Prostate gland (tissue), 2 donors: ENCODE data around the gene DAPK3. TPM values are rescaled to one million over a fixed set of nuclear protein-coding genes. Genes with fewer than 3 reads are reported as not detected.

Source experiments
- DNase-seq: peaks from one replicate; pipeline ENCODE4 v3.0.0-alpha.2; 2019; ENCODE audit warnings: low spot score
- H3K27ac ChIP-seq, 2 donors: fragments of 200-600 bp; sonication (generic); 2 replicates each; pipeline ENCODE4 v1.5.1; 2017 to 2019
- H3K27me3 ChIP-seq: fragments of 200-600 bp; sonication (generic); replicated peaks from 2 replicates; pipeline ENCODE4 v1.5.1; 2019; ENCODE audit not compliant: insufficient read depth
- H3K36me3 ChIP-seq, 2 donors: fragments of 200-600 bp; sonication (generic); 1 replicate in 1 of 2; 2 replicates in 1 of 2; pipeline versions ENCODE4 v1.5.1 to v1.8.1; 2017 to 2019
- H3K4me1 ChIP-seq: fragments of 200-600 bp; sonication (generic); replicated peaks from 2 replicates; pipeline ENCODE4 v1.5.1; 2019
- H3K4me3 ChIP-seq, 2 donors: fragments of 200-600 bp; sonication (generic); 2 replicates each; pipeline ENCODE4 v1.5.1; 2017 to 2019
- H3K9me3 ChIP-seq: fragments of 200-600 bp; sonication (generic); 2 replicates; pipeline ENCODE4 v1.5.1; 2017
- CTCF ChIP-seq, 4 experiments: fragments of 200-600 bp in 2 of 4; fragments of 450-650 bp in 2 of 4; sonication (generic) in 2 of 4; IDR thresholded peaks; 1 replicate in 3 of 4; 2 replicates in 1 of 4; pipeline ENCODE4 v1.5.1; 2016 to 2019; ENCODE audit warnings: antibody characterized with exemption in 4 of 4, mild to moderate bottlenecking in 2 of 4, moderate library complexity in 2 of 4
- POLR2A ChIP-seq: fragments of 450-650 bp; IDR thresholded peaks from one replicate; pipeline ENCODE4 v1.6.1; 2016; ENCODE audit warnings: antibody characterized with exemption, mild to moderate bottlenecking
- POLR2AphosphoS5 ChIP-seq: sonication (generic); formaldehyde crosslinking; IDR thresholded peaks from one replicate; pipeline ENCODE4 v1.6.1; 2017; ENCODE audit warnings: antibody characterized with exemption
- WGBS: methylation state at CpG from one replicate; pipeline ENCODE4 v1.1.5; 2018; 5-methylcytosine and 5-hydroxymethylcytosine counted together
- intact Hi-C: fragments of 100-400 bp; cut with DNase I; formaldehyde crosslinking; loops from one replicate; pipeline ENCODE4 v1.14.2; 2022
- total RNA-seq, 2 donors: library from RNA; depleted of rRNA; stranded (reverse); fragments of >200 nt; gene quantifications; one replicate each; pipeline ENCODE4 v1.1.0, GENCODE V29; 2016

Gene DAPK3
- total RNA-seq, 2 donors from 2014 or later: 87.1 to 107 TPM

DNA sequence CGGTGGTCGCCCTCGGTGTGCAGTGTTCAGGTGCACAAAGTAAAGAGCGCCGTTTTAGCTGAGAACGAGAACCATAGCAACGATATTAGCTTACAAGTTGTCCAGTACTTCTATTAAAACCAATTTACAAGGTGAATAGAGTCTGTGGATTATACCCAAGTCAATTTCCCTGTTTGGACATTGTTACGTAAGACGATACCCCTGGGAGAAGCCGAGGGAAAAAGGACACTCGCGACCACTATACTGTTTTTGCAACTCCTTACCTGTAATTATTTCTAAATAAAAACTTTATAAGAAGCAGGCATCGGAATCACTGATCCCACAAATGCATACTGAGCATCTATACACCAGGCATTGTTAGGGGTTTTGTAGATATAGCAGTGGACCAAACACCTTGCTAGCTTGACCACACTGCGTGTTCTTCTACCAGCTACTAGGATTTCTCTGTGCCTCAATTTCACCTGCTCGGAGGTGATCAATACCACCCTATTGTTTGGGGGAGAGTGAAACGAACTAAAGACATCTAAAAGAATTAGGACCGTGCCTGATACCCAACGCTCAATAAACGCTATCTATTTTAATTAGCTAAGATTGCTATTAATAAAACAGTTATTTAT is 14.9 kb upstream of the DAPK3 start:
- Histone ChIP-seq H3K4me1 (peaks cover 16% of the 10 kb centered on the region), H3K27ac (peak overlapping the region; percentile 97 to 98), H3K9me3 (no peaks in the 10 kb centered on the region), H3K27me3 (no peaks in the 10 kb centered on the region), H3K36me3 (peaks cover 27 to 31% of the 10 kb centered on the region in 2 donors), H3K4me3 (peak overlapping the region; percentile 91 to 96)
- WGBS: 3% methylated on average over 19 of the region's 19 CpGs
- no peak for TF ChIP-seq POLR2A
- TF ChIP-seq CTCF (IDR thresholded peaks at IDR 0.05): no peak
- TF ChIP-seq POLR2AphosphoS5: no peak
- DNase-seq: no peak
- intact Hi-C loops: loop anchor here (2.0 to 5.0 kb wide), 3 partner anchors 15 to 223 kb away; partner anchors contain the start of genes APBA3, DAPK3 and MRPL54

DNA sequence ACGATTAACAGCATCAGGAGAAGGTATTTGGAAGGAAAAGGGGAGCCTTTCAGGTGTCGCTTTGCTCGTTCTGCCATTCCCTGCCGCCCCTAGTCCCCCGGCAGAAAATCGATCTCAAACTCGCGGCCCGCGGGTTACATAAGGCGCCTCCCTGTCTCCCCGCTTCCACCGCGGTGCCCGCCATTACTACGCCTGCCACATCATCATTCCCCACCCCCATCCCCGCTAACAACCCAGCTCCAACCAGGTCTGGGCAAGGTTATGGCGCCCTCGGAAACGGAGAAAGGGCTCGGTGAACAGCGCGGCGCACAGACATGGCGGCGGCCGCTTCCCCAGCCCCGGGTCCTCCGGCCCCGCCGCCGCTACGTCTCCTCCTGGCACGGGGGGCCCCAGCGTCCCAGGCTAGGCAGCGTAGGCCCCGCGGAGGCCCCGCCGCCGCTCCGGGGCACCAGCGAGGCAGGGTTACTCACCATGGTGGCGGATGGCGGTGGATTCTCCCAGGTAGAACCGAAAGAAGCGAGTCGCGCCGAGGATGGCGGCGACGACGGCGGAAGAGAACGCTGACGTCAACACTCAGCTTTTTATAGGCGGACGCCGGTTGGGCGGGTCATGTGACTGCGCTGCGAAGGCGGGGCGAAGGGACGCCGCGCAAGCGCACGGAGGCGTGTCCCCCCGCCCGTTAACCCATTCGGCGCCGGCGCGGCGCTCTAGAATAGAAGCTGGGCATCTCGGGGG is 14.2 kb upstream of the DAPK3 start, which contains the start of gene EEF2:
Gene EEF2, minus strand, starts transcription at position 556 of the 735 bp plus-strand sequence. Its CDS starts 83 bp downstream, at position 473.
- Histone ChIP-seq H3K9me3 (no peaks in the 10 kb centered on the region), H3K27ac (peak within 1 kb of the TSS; percentile 97 to 98), H3K36me3 (peaks cover 33 to 37% of the 10 kb centered on the region in 2 donors), H3K4me3 (peak within 1 kb of the TSS; percentile 91 to 96), H3K27me3 (no peaks in the 10 kb centered on the region), H3K4me1 (peaks cover 16% of the 10 kb centered on the region)
- TF ChIP-seq CTCF (IDR thresholded peaks at IDR 0.05) (peak in 1 of 4 experiments; percentile 19), POLR2A (peak; percentile 99), POLR2AphosphoS5 (peak; percentile 98)
- intact Hi-C loops: loop anchor here (2.0 to 5.0 kb wide), 4 partner anchors 14 to 223 kb away; partner anchors contain the start of genes ANKRD24, APBA3, DAPK3 and MRPL54
- peak; percentile 86 for DNase-seq
- WGBS: under 1% methylated on average over 45 of the region's 80 CpGs

DNA sequence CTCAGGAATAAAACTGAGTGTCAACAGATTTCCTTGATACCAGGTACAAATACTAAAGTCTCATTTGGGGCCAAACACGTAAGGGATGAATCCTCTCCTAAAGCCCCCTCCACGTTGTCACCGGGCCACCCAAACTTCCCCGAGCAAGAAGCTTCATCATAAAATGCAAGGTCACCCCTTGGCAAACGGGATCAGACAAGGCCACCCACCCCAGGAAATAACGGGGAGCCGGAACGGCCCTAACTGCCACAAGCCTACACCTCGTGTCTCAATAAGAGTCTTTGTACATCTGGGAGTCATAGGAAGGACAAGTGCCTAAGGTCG is 13.6 kb upstream of the DAPK3 start:
- DNase-seq: no peak
- peaks cover 16% of the 10 kb centered on the region for H3K4me1 ChIP-seq
- H3K27me3 ChIP-seq: no peaks in the 10 kb centered on the region
- intact Hi-C loops: loop anchor here (2.0 to 5.0 kb wide), 2 partner anchors 14 to 198 kb away; partner anchors contain the start of genes ANKRD24, DAPK3 and SIRT6
- TF ChIP-seq POLR2A (no peak), CTCF (IDR thresholded peaks at IDR 0.05) (no peak), POLR2AphosphoS5 (no peak)
- WGBS: under 1% methylated on average over 10 of the region's 10 CpGs
- peaks cover 38 to 43% of the 10 kb centered on the region in 2 donors for H3K36me3 ChIP-seq
- H3K27ac ChIP-seq: peak overlapping the region; percentile 97 to 98
- H3K9me3 ChIP-seq: no peaks in the 10 kb centered on the region
- H3K4me3 ChIP-seq: peak overlapping the region; percentile 91 to 96

- peaks cover 16% of the 10 kb centered on the region for H3K4me1 ChIP-seq
- peak overlapping the region; percentile 97 to 98 for H3K27ac ChIP-seq
- WGBS: 17% methylated on average over 27 of the region's 30 CpGs
- H3K27me3 ChIP-seq: no peaks in the 10 kb centered on the region
- H3K36me3 ChIP-seq: peaks cover 43 to 48% of the 10 kb centered on the region in 2 donors
- H3K9me3 ChIP-seq: no peaks in the 10 kb centered on the region
- no peak for TF ChIP-seq POLR2AphosphoS5
- no peak for TF ChIP-seq POLR2A
- no peak for TF ChIP-seq CTCF (IDR thresholded peaks at IDR 0.05)
- intact Hi-C loops: loop anchor here (2.0 to 5.0 kb wide), 2 partner anchors 13 to 198 kb away; partner anchors contain the start of genes ANKRD24, DAPK3 and SIRT6
- peak overlapping the region; percentile 91 to 96 for H3K4me3 ChIP-seq
- peak; percentile 38 for DNase-seq
Observed at GRCh38 chr19:3983936-3984583, 13.2 kb upstream of the DAPK3 start.
